Epithelial cell of proximal tubule (primary cell): ENCODE results near the gene TMED3. TPM values are rescaled to one million over a fixed set of nuclear protein-coding genes. Genes with fewer than 3 reads are reported as not detected.

Experiments used
- DNase-seq: peaks from one replicate; pipeline ENCODE4 v3.0.0-alpha.2; 2011; ENCODE audit warnings: low read depth
- H3K4me3 ChIP-seq: 2 replicates; pipeline ENCODE4 v1.5.1; 2011; ENCODE audit warnings: low read depth, mild to moderate bottlenecking, low read length
- CTCF ChIP-seq: conservative IDR thresholded peaks from 2 replicates; pipeline ENCODE4 v1.5.1; 2012; ENCODE audit warnings: low read depth, mild to moderate bottlenecking, low read length
- total RNA-seq: library from RNA; depleted of rRNA; stranded (reverse); fragments of >200 nt; gene quantifications from 2 replicates; pipeline ENCODE4 v1.2.3, GENCODE V29; 2015

TMED3 gene
- 79.9 and 109 TPM in 2 replicates for total RNA-seq

- DNase-seq = no peak
Measured at GRCh38 chr15:79310985-79311900, at the start of gene TMED3. TMED3 (plus strand) TSS chr15:79311112; CDS start chr15:79311250, 138 bp downstream.

GRCh38 chr15:79261836-79262235, 49.1 kb upstream of the TMED3 start:
- no peak overlapping the region for H3K4me3 ChIP-seq
- no peak for TF ChIP-seq CTCF
- no peak for DNase-seq

More at GRCh38 chr15:79310985-79311900, at the start of gene TMED3:
- TF ChIP-seq CTCF = peak; percentile 4
- peak within 1 kb of the TSS; percentile 67 for H3K4me3 ChIP-seq

- DNase-seq = no peak
- no peak overlapping the region for H3K4me3 ChIP-seq
- no peak for TF ChIP-seq CTCF
Measured at GRCh38 chr15:79265167-79265566, 45.7 kb upstream of the TMED3 start.

- TF ChIP-seq CTCF = no peak
- H3K4me3 ChIP-seq = no peak overlapping the region
- no peak for DNase-seq
Measured at GRCh38 chr15:79265987-79266579, 44.8 kb upstream of the TMED3 start.

GRCh38 chr15:79282371-79283251, 28.3 kb upstream of the TMED3 start, which contains the start of gene ANKRD34C:
ANKRD34C (plus strand) TSS chr15:79282722; CDS start chr15:79293285, 10,563 bp downstream.
- no peak for TF ChIP-seq CTCF
- no peak within 1 kb of the TSS for H3K4me3 ChIP-seq
- DNase-seq = no peak

GRCh38 chr15:79283252-79284048, 27.5 kb upstream of the TMED3 start:
- DNase-seq = no peak
- no peak for TF ChIP-seq CTCF
- no peak overlapping the region for H3K4me3 ChIP-seq
